Fibroblast of villous mesenchyme (primary cell): ENCODE measurements around the gene FEM1C. TPM values are rescaled to one million over a fixed set of nuclear protein-coding genes. Genes with fewer than 3 reads are reported as not detected.
A peak's percentile ranks its signal among the peaks of the same experiment; 100 is the strongest.

Experiments
- DNase-seq: peaks from one replicate; pipeline ENCODE4 v3.0.0-alpha.2; 2010; ENCODE audit warnings: low read depth
- H3K4me3 ChIP-seq: 2 replicates; pipeline ENCODE4 v1.5.1; 2011; ENCODE audit warnings: low read depth, mild to moderate bottlenecking, low read length
- CTCF ChIP-seq: IDR thresholded peaks from 2 replicates; pipeline ENCODE4 v1.5.1; 2012; ENCODE audit warnings: low read depth, mild to moderate bottlenecking, low read length; ENCODE audit not compliant: insufficient read depth
- total RNA-seq: library from RNA; depleted of rRNA; stranded (reverse); fragments of >200 nt; gene quantifications from 2 replicates; pipeline ENCODE4 v1.2.3, GENCODE V29; 2012

The FEM1C gene
- total RNA-seq, 1 donor: 17.3 TPM

- no peak for TF ChIP-seq CTCF
Observed at GRCh38 chr5:115583474-115583873, 38.9 kb upstream of the FEM1C start.

GRCh38 chr5:115580941-115581340 lies 36.4 kb upstream of the FEM1C start:
- H3K4me3 ChIP-seq: no peak overlapping the region
- TF ChIP-seq CTCF: no peak
- DNase-seq: no peak

More at GRCh38 chr5:115583474-115583873, 38.9 kb upstream of the FEM1C start:
- peak; percentile 83 for DNase-seq
- H3K4me3 ChIP-seq: no peak overlapping the region

- no peak overlapping the region for H3K4me3 ChIP-seq
- TF ChIP-seq CTCF: no peak
- no peak for DNase-seq
Observed at GRCh38 chr5:115579747-115580173, 35.2 kb upstream of the FEM1C start.

GRCh38 chr5:115579216-115579615 lies 34.6 kb upstream of the FEM1C start:
- no peak for DNase-seq
- TF ChIP-seq CTCF: no peak
- no peak overlapping the region for H3K4me3 ChIP-seq

- no peak overlapping the region for H3K4me3 ChIP-seq
- DNase-seq: no peak
- no peak for TF ChIP-seq CTCF
Observed at GRCh38 chr5:115578657-115579056, 34.1 kb upstream of the FEM1C start.

- TF ChIP-seq CTCF: no peak
- no peak for DNase-seq
- no peak overlapping the region for H3K4me3 ChIP-seq
Observed at GRCh38 chr5:115577741-115578140, 33.2 kb upstream of the FEM1C start.

- no peak for TF ChIP-seq CTCF
- DNase-seq: no peak
Observed at GRCh38 chr5:115577329-115577728, 32.8 kb upstream of the FEM1C start.

More at GRCh38 chr5:115577329-115577728, 32.8 kb upstream of the FEM1C start:
- no peak overlapping the region for H3K4me3 ChIP-seq
